Karpas-422 (cell line): Measurements from ENCODE around the gene ATP9A. TPM values are rescaled to one million over a fixed set of nuclear protein-coding genes. Genes with fewer than 3 reads are reported as not detected.
A peak's percentile ranks its signal among the peaks of the same experiment; 100 is the strongest.

ENCODE experiments used
- DNase-seq: peaks from one replicate; pipeline ENCODE4 v3.0.0-alpha.2; 2015
- H2AFZ ChIP-seq: fragments of 200-600 bp; sonication (generic); 2 replicates; pipeline ENCODE4 v1.6.1; 2014; ENCODE audit warnings: antibody characterized with exemption, low read length, mixed read lengths
- H3K27ac ChIP-seq: fragments of 200-600 bp; sonication (generic); 2 replicates; pipeline ENCODE4 v1.5.1; 2014; ENCODE audit warnings: mild to moderate bottlenecking, low read length, moderate library complexity
- H3K27me3 ChIP-seq: fragments of 200-600 bp; sonication (generic); 2 replicates; pipeline ENCODE4 v1.6.1; 2014; ENCODE audit warnings: low read length, mixed read lengths
- H3K36me3 ChIP-seq: fragments of 200-600 bp; sonication (generic); 2 replicates; pipeline ENCODE4 v1.6.1; 2014; ENCODE audit warnings: low read length, mixed read lengths; ENCODE audit not compliant: insufficient read depth
- H3K4me1 ChIP-seq: fragments of 200-600 bp; sonication (generic); 2 replicates; pipeline ENCODE4 v1.6.1; 2014; ENCODE audit warnings: mild to moderate bottlenecking, low read length, mixed read lengths
- H3K4me2 ChIP-seq: fragments of 200-600 bp; sonication (generic); 2 replicates; pipeline ENCODE4 v1.6.1; 2014; ENCODE audit warnings: low read length, low read depth, mild to moderate bottlenecking; ENCODE audit not compliant: poor library complexity, severe bottlenecking
- H3K4me3 ChIP-seq: fragments of 200-600 bp; sonication (generic); 2 replicates; pipeline ENCODE4 v1.5.1; 2014; ENCODE audit warnings: mild to moderate bottlenecking, antibody characterized with exemption, low read length, mixed read lengths
- H3K79me2 ChIP-seq: fragments of 200-600 bp; sonication (generic); 2 replicates; pipeline ENCODE4 v1.6.1; 2014; ENCODE audit warnings: mild to moderate bottlenecking, low read length, mixed read lengths
- H3K9ac ChIP-seq: fragments of 200-600 bp; sonication (generic); 2 replicates; pipeline ENCODE4 v1.6.0; 2014; ENCODE audit warnings: low read length
- H3K9me2 ChIP-seq: fragments of 200-600 bp; sonication (generic), shearing (Covaris generic); replicated peaks from 2 replicates; pipeline ENCODE4 v1.6.0; 2014; ENCODE audit warnings: mild to moderate bottlenecking, low read length, moderate library complexity; ENCODE audit not compliant: insufficient read depth
- H3K9me3 ChIP-seq: fragments of 300-700, 200-600 bp; sonication (generic); 2 replicates; pipeline ENCODE4 v1.6.1; 2014; ENCODE audit warnings: low read length, mixed read lengths
- H4K20me1 ChIP-seq: fragments of 200-600 bp; sonication (generic); 2 replicates; pipeline ENCODE4 v1.6.1; 2014; ENCODE audit warnings: mild to moderate bottlenecking, antibody characterized with exemption, low read length, low read depth; ENCODE audit not compliant: insufficient read depth
- total RNA-seq: library from RNA; depleted of rRNA; stranded (reverse); fragments of >200 nt; shearing (Covaris generic); gene quantifications from 2 replicates; pipeline ENCODE4 v1.2.3, GENCODE V29; 2014; ENCODE audit warnings: low replicate concordance

The ATP9A gene
- total RNA-seq, 1 experiment from 2014 or later, result 0.19 TPM

DNA sequence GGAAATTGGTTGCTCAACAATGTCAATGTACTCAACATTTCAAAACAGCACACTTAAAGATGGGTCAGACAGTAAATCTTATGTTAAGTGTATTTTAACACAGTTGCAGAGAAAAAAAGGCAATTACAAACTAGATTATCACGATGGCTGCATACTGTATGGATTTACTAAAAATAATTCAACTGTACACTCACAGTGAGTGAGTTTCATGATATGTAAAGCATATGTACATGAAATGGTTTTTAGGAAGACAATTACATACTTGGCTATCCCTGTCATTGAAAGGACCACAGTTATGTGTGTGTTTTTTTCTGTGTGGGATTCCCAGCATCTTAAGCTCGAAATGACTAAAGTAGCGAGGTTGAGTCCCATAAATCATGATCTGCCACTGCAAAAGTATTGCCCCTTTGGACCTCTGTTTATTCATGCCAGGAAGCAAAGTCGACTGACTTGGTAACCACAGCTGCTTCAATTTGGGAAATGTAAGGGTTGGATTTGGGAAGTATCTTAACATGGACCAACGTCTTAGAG, 39.6 kb upstream of the ATP9A start:
- H3K9me2 ChIP-seq, result no peaks in the 10 kb centered on the region
- H3K9ac ChIP-seq, result no peak overlapping the region
- H2AFZ ChIP-seq, result no peak overlapping the region
- no peaks in the 10 kb centered on the region for H3K9me3 ChIP-seq
- no peaks in the 10 kb centered on the region for H3K4me1 ChIP-seq
- H4K20me1 ChIP-seq, result no peaks in the 10 kb centered on the region
- no peaks in the 10 kb centered on the region for H3K79me2 ChIP-seq
- no peak overlapping the region for H3K4me2 ChIP-seq
- H3K36me3 ChIP-seq, result no peaks in the 10 kb centered on the region
- DNase-seq, result no peak
- H3K4me3 ChIP-seq, result no peak overlapping the region
- H3K27me3 ChIP-seq, result no peaks in the 10 kb centered on the region
- no peak overlapping the region for H3K27ac ChIP-seq

DNA sequence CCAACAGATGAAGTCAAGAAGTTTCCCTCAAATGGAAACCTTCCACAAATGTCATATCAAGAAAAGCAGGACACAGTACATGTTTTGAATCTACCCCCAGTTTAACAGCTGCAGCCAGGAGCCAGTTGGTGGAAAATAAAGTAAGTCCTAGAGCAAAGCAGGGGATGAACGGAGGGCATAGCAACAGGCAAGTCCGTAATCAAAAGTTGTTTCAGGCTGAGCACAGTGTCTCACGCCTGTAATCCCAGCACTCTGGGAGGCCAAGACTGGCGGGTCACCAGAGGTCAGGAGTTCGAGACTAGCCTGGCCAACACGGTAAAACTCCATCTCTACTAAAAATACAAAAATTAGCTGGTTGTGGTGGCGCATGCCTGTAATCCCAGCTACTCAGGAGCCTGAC, 36.6 kb upstream of the ATP9A start:
- no peaks in the 10 kb centered on the region for H3K4me1 ChIP-seq
- no peaks in the 10 kb centered on the region for H3K27me3 ChIP-seq
- no peak for DNase-seq
- no peaks in the 10 kb centered on the region for H4K20me1 ChIP-seq
- no peak overlapping the region for H3K4me3 ChIP-seq
- H3K9me3 ChIP-seq, result no peaks in the 10 kb centered on the region
- H3K9ac ChIP-seq, result no peak overlapping the region
- H3K4me2 ChIP-seq, result no peak overlapping the region
- no peak overlapping the region for H2AFZ ChIP-seq
- H3K27ac ChIP-seq, result no peak overlapping the region
- H3K79me2 ChIP-seq, result no peaks in the 10 kb centered on the region
- no peaks in the 10 kb centered on the region for H3K36me3 ChIP-seq
- H3K9me2 ChIP-seq, result no peaks in the 10 kb centered on the region

DNA sequence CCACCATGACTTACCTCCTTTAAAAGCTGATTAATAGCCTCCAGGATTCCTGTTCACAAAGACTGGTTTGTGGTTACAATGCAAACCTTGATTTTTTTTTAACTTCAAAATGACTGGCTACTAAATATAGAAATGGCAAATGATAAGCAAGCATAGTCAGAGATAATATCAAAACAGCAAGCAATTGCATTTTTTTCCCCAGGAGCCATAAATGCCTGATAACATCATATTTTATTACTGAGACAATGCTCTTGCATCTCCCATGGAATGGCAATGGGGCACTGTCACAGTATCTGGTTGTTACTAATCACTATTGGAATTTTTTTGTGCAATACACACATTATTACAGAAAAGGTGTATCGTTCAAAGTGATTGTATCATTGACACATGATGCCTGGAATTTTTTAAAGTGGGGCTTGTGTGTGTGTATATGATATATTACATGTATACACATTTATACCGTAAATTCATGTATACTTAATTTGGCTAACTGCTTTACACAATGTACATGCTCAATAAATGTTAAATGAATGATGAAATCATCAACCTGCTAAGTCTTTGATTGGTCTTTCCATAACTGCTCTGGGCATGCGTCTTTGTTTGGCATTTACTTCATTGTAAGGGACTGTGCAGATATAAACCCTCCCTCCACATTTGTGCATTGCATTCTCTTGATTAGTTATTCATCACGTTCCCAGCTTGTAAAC, 35.1 kb upstream of the ATP9A start:
- Histone ChIP-seq H3K36me3 (no peaks in the 10 kb centered on the region), H3K9ac (no peak overlapping the region), H3K27me3 (no peaks in the 10 kb centered on the region), H2AFZ (no peak overlapping the region), H3K4me2 (no peak overlapping the region), H3K79me2 (no peaks in the 10 kb centered on the region), H3K4me3 (no peak overlapping the region), H3K4me1 (no peaks in the 10 kb centered on the region), H3K27ac (no peak overlapping the region), H3K9me2 (no peaks in the 10 kb centered on the region), H3K9me3 (no peaks in the 10 kb centered on the region), H4K20me1 (no peaks in the 10 kb centered on the region)
- DNase-seq, result no peak

DNA sequence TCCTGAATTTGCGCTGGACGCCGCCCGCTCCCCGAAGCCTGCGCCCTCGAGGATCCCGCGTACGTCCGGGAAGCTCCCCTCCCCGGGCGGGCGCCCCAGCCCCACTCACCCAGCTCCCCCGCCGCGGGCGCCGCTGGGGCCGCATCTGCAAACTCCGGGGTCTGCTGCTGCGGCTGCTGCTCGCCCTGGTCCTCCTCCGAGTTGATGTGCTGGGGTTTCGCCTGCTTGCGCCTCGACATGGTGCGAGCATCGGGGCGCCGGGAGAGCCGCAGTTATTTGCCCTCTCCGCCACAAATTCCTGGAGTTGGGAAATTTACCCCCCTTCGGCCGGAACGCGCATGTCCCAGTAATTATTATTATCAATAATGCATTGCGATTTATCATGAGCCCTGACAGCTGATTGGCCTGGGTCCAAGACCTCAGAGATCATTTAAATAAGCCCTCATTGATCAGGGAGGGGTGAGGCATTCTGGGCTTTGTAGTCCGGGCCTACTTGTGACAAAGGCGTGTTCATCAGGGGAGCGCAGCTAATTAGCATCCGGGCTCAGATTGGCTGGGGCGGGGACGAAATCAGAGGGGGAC, 34.1 kb upstream of the ATP9A start, which contains the start of gene SALL4:
Gene SALL4, minus strand, starts transcription at position 352 of the 582 bp plus-strand sequence. Its CDS starts 113 bp downstream, at position 239.
- Histone ChIP-seq H3K9ac (no peak within 1 kb of the TSS), H3K9me2 (no peaks in the 10 kb centered on the region), H3K36me3 (no peaks in the 10 kb centered on the region), H4K20me1 (no peaks in the 10 kb centered on the region), H2AFZ (no peak within 1 kb of the TSS), H3K27ac (no peak within 1 kb of the TSS), H3K9me3 (no peaks in the 10 kb centered on the region), H3K79me2 (no peaks in the 10 kb centered on the region), H3K4me3 (no peak within 1 kb of the TSS), H3K4me2 (no peak within 1 kb of the TSS), H3K27me3 (no peaks in the 10 kb centered on the region), H3K4me1 (no peaks in the 10 kb centered on the region)
- no peak for DNase-seq

DNA sequence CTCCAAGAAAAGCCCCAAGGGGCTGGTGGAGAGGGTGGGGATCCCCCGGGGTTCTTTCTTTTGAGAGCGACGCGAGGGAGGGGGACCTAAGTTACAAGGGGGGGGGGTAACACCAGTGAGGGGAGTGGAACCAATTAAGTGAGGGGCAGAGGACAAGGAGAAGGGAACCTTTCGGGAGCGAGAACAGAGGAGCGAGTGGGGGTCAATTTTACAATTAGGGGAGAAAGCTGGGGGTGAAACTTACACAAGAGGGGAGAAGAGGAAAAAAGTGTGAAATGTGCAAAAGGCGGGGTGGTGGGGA, 33.6 kb upstream of the ATP9A start:
- Histone ChIP-seq H2AFZ (no peak overlapping the region), H4K20me1 (no peaks in the 10 kb centered on the region), H3K4me3 (no peak overlapping the region), H3K9me3 (no peaks in the 10 kb centered on the region), H3K79me2 (no peaks in the 10 kb centered on the region), H3K9me2 (no peaks in the 10 kb centered on the region), H3K27ac (no peak overlapping the region), H3K4me2 (no peak overlapping the region), H3K4me1 (no peaks in the 10 kb centered on the region), H3K27me3 (no peaks in the 10 kb centered on the region), H3K9ac (no peak overlapping the region), H3K36me3 (no peaks in the 10 kb centered on the region)
- DNase-seq, result no peak

DNA sequence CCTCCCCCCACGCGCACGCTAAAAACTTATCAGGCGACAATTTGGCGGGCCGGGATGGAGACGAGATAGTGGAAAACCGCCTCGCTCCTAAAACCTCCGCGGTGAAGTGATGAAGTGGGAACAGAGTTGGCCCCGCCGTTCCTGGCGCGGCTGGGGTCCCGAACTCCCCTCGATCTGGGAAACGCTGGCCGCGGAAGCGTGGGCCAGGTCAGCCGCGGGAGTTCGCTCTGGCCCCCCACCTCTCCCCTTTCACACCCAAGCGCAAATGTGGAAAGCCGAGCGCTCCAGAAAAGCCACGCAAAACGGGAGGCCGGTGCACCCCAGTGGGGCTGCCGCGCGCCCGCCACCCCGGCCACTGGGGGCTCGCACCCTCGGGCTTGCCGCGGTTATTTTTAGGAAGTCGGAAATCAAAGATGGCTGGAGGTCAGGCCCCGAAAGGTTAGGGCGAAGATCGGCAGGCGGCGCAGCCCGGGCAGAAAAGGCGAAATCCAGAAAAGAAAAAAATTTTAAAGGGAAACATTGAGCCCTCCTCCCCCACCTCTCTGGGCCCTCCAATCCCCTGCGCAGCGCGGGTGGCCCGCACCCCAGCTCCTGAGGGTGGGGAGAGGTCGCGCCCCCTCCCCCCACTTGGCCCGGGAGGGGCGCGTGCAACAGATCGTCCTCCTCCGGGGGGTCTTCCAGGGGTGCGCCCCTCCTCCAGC, 33.1 kb upstream of the ATP9A start:
- H3K79me2 ChIP-seq, result no peaks in the 10 kb centered on the region
- no peaks in the 10 kb centered on the region for H3K9me3 ChIP-seq
- H3K4me1 ChIP-seq, result no peaks in the 10 kb centered on the region
- no peak overlapping the region for H3K9ac ChIP-seq
- H3K36me3 ChIP-seq, result no peaks in the 10 kb centered on the region
- no peaks in the 10 kb centered on the region for H4K20me1 ChIP-seq
- H3K27ac ChIP-seq, result no peak overlapping the region
- H3K4me3 ChIP-seq, result no peak overlapping the region
- H3K4me2 ChIP-seq, result no peak overlapping the region
- no peaks in the 10 kb centered on the region for H3K9me2 ChIP-seq
- no peak for DNase-seq
- H2AFZ ChIP-seq, result no peak overlapping the region
- no peaks in the 10 kb centered on the region for H3K27me3 ChIP-seq

DNA sequence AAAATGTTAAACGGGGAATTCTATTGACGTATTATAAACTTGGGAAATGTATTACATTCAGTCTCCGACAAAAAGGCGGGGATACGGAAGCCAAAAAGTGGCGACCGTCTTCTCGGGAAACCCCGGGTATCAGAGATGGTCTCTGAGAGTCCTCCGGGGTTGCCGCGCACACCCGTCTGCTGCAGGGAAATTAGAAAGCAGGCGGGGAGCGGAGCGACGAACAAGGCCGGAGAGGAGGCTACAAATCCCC, 32.6 kb upstream of the ATP9A start:
- Histone ChIP-seq H3K4me1 (no peaks in the 10 kb centered on the region), H3K9ac (no peak overlapping the region), H3K9me3 (no peaks in the 10 kb centered on the region), H3K4me3 (no peak overlapping the region), H3K36me3 (no peaks in the 10 kb centered on the region), H3K27ac (no peak overlapping the region), H3K4me2 (no peak overlapping the region), H3K9me2 (no peaks in the 10 kb centered on the region), H2AFZ (no peak overlapping the region), H4K20me1 (no peaks in the 10 kb centered on the region), H3K79me2 (no peaks in the 10 kb centered on the region), H3K27me3 (no peaks in the 10 kb centered on the region)
- DNase-seq, result no peak

DNA sequence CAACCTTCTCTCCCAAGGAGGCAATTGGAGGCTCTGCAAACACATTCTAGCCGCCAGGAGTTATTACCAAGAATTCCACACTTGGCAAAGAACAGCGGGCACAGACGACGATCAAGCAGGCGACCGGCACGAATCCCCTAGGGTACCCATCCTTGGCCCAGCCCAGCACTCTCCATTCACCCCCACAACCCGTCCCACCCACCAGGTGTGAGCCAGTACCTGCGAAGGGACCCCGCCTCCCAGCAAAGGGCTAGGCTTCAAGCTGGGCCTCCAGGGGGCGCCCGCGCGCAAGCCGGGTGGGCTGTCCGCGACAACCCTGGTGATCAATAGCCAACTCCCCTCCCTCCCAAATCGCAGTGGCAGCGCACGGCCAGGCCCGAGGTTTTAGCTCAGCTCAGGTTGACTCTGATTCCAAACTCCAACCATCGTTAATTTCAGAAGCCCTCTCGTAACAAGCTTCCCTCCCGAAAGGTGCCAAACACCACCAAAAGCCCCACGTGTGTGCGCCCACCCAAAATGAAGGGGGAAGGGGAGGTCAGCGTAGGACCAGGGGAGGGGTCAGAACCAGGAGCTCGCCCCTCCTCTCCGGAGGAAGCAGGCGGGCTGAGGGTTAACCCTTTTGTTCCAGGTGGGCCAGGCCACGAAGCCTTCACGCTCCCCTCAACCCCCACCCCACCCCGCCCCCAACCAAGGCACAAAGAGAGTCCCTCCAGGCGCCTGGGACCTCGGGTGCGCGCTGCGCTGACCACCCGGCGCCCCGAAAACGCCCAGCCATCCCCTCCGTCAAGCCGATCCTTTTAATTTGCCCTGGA, 32.1 kb upstream of the ATP9A start:
- Histone ChIP-seq H3K36me3 (no peaks in the 10 kb centered on the region), H4K20me1 (no peaks in the 10 kb centered on the region), H3K9me3 (no peaks in the 10 kb centered on the region), H3K4me1 (no peaks in the 10 kb centered on the region), H3K9me2 (no peaks in the 10 kb centered on the region), H3K27ac (no peak overlapping the region), H2AFZ (no peak overlapping the region), H3K9ac (no peak overlapping the region), H3K27me3 (no peaks in the 10 kb centered on the region), H3K4me3 (no peak overlapping the region), H3K79me2 (no peaks in the 10 kb centered on the region), H3K4me2 (no peak overlapping the region)
- peak; percentile 80 for DNase-seq
